RWPE2 (cell line): Measurements from ENCODE around the gene ABCC10.
"Not testable (repeated sequence)": the region's sequence is repeated elsewhere in the genome, so short reads cannot be mapped to it uniquely, and the experiment has no call there.

Source experiments
- ATAC-seq: fragments of 200-7000 bp; cut with Tn5 transposase; 3 replicates; pipeline ENCODE4 v1.9.1; 2021; ENCODE audit warnings: low read depth
- DNase-seq: peaks from one replicate; pipeline ENCODE4 v3.0.0-alpha.2; 2020; ENCODE audit warnings: low spot score
- H3K27ac ChIP-seq: fragments of 450-650 bp; 2 replicates; pipeline ENCODE4 v1.5.1; 2017; ENCODE audit warnings: mild to moderate bottlenecking; ENCODE audit not compliant: poor library complexity, severe bottlenecking
- H3K27me3 ChIP-seq: fragments of 250-450 bp; sonication (Bioruptor Pico); 2 replicates; pipeline ENCODE4 v1.5.1; 2021; ENCODE audit warnings: mild to moderate bottlenecking, moderate library complexity; ENCODE audit not compliant: insufficient read depth, poor library complexity, severe bottlenecking
- H3K36me3 ChIP-seq: fragments of 250-450 bp; sonication (Bioruptor Pico); 2 replicates; pipeline ENCODE4 v1.5.1; 2020; ENCODE audit warnings: low read depth, mild to moderate bottlenecking, moderate library complexity
- H3K4me1 ChIP-seq: fragments of 250-450 bp; sonication (Bioruptor Pico); 2 replicates; pipeline ENCODE4 v1.5.1; 2021; ENCODE audit warnings: mild to moderate bottlenecking, moderate library complexity; ENCODE audit not compliant: insufficient read depth, poor library complexity, severe bottlenecking
- H3K4me3 ChIP-seq: fragments of 250-450 bp; sonication (Bioruptor Pico); 2 replicates; pipeline ENCODE4 v1.5.1; 2021; ENCODE audit warnings: mild to moderate bottlenecking, moderate library complexity; ENCODE audit not compliant: severe bottlenecking
- H3K9me3 ChIP-seq: fragments of 250-450 bp; sonication (Bioruptor Pico); 2 replicates; pipeline ENCODE4 v1.5.1; 2021; ENCODE audit warnings: mild to moderate bottlenecking, moderate library complexity; ENCODE audit not compliant: severe bottlenecking
- CTCF ChIP-seq: fragments of 450-650 bp; IDR thresholded peaks from one replicate; pipeline ENCODE4 v1.5.1; 2017; ENCODE audit warnings: mild to moderate bottlenecking, moderate library complexity; ENCODE audit not compliant: poor library complexity, severe bottlenecking

The ABCC10 gene

GRCh38 chr6:43383021-43383667 lies 44.2 kb upstream of the ABCC10 start:
- no peaks in the 10 kb centered on the region for H3K36me3 ChIP-seq
- H3K27me3 ChIP-seq: no peaks in the 10 kb centered on the region
- H3K9me3 ChIP-seq: no peaks in the 10 kb centered on the region
- no peak overlapping the region for H3K27ac ChIP-seq
- DNase-seq (no peak), ATAC-seq (no peak)
- peaks cover 5% of the 10 kb centered on the region for H3K4me1 ChIP-seq
- H3K4me3 ChIP-seq: no peak overlapping the region
- TF ChIP-seq CTCF: no peak

- Histone ChIP-seq H3K36me3 (no peaks in the 10 kb centered on the region), H3K27me3 (no peaks in the 10 kb centered on the region), H3K27ac (no peak overlapping the region), H3K9me3 (no peaks in the 10 kb centered on the region), H3K4me1 (peaks cover 5% of the 10 kb centered on the region), H3K4me3 (no peak overlapping the region)
- TF ChIP-seq CTCF: peak; percentile 19
- ATAC-seq (no peak), DNase-seq (no peak)
Observed at GRCh38 chr6:43386492-43386891, 40.8 kb upstream of the ABCC10 start.

- no peak for TF ChIP-seq CTCF
Observed at GRCh38 chr6:43389730-43390295, 37.5 kb upstream of the ABCC10 start.

GRCh38 chr6:43390753-43391439 lies 36.4 kb upstream of the ABCC10 start:
- not testable (repeated sequence) for H3K36me3 ChIP-seq, H3K4me3 ChIP-seq, H3K4me1 ChIP-seq, ATAC-seq, H3K9me3 ChIP-seq, H3K27ac ChIP-seq, DNase-seq, H3K27me3 ChIP-seq

More at GRCh38 chr6:43389730-43390295, 37.5 kb upstream of the ABCC10 start:
- Histone ChIP-seq H3K27ac (no peak overlapping the region), H3K9me3 (no peaks in the 10 kb centered on the region), H3K27me3 (no peaks in the 10 kb centered on the region), H3K36me3 (no peaks in the 10 kb centered on the region), H3K4me3 (no peak overlapping the region), H3K4me1 (no peaks in the 10 kb centered on the region)
- DNase-seq: no peak
- no peak for ATAC-seq

GRCh38 chr6:43391440-43392031 lies 35.8 kb upstream of the ABCC10 start:
- no peak for DNase-seq
- no peaks in the 10 kb centered on the region for H3K36me3 ChIP-seq
- no peak for TF ChIP-seq CTCF

GRCh38 chr6:43393133-43393532 lies 34.2 kb upstream of the ABCC10 start:
- ATAC-seq, DNase-seq, H3K36me3 ChIP-seq, H3K4me3 ChIP-seq, H3K27me3 ChIP-seq, H3K9me3 ChIP-seq, H3K27ac ChIP-seq: not testable (repeated sequence)
- H3K4me1 ChIP-seq: peaks cover 10% of the 10 kb centered on the region

More at GRCh38 chr6:43391440-43392031, 35.8 kb upstream of the ABCC10 start:
- no peak for ATAC-seq
- no peaks in the 10 kb centered on the region for H3K27me3 ChIP-seq
- H3K27ac ChIP-seq: no peak overlapping the region
- H3K4me1 ChIP-seq: peaks cover 7% of the 10 kb centered on the region
- no peak overlapping the region for H3K4me3 ChIP-seq
- H3K9me3 ChIP-seq: no peaks in the 10 kb centered on the region
